HG03095 (cell line): ENCODE data around the gene TMX1.

Source experiments
- ATAC-seq: cut with Tn5 transposase; IDR thresholded peaks from one replicate; pipeline ENCODE4 v1.9.1; 2021; ENCODE audit warnings: moderate library complexity; ENCODE audit not compliant: unreplicated experiment

TMX1 gene

DNA sequence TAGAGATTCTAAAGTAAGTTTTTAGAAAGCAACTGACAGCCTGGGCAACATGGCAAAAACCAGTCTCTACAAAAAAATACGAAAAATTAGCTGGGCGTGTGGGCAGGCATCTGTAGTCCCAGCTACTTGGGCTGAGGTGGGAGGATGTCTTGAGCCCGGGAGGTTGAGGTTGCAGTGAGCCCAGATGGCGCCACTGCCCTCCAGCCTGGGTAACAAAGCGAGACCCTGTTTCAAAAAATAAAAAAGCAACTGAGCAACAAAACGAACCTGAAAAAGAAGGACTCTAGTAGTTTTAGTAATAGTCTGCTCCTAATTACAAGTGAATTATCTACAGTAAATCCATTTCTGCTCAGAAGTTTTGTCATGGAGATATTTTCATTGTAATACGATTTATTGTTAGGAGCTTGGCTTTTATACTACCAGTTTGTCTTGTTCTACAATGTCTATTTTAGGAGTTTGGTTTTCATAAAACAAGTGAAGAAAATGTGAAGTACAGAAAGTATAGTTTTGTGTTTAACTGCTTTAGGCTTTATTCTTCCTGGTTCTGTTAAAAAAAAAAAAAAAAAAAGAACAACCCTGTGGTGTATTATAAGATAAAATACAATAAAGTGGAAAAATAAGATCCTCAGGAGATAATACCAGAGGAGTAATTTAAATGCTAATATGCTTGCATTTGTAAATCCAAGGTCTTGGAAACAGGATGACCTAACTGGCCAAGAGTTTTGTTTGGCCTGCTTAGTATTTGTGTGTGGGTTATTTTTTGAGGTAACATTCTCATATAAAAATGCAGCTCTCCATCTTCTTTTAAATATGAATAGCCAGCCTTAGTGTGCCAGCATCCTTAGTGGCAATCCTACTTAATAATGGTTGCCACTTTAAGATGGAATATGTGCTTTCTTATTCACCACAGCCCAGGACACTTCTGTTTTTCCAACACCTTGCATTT is 2.8 kb downstream of the TMX1 start:
- no peak for ATAC-seq

DNA sequence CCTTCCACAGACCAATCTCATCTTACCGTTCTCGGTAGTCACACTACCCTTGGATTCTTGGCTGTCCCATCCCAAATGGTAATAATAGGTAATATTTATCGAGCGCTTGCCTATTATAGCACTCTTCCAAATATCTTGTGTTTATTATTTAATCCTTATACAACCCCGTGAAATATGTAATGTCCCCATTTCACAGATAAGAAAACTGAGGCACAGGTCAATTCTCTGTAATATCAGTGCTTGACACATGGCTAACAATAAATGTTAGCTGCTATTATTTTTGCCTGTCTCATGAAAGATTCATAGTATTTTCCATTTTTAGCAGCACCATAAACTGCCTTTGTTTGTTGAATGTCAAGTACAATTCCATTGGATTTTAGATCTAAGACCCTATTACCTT is 4.5 kb downstream of the TMX1 start:
- ATAC-seq = no peak

DNA sequence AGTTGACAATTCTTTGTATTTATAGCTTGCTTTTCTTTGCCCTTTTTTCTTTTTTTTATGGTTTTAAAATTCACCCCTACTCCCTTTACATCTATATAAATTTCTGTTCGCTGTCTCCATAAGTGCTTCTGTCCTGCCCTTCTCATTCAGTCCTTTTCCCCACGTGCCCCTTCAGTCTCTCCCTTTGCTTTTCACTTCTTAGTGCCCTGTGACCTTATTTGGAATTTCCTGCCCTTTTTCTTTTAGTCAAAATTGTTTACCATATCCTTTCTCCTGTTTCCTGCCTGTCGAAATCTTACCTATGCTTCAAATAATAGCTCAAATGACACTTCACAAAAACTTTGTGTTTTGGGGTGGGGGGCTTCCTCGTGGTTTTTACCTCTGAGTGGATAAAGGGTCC is 6.0 kb downstream of the TMX1 start:
- no peak for ATAC-seq

DNA sequence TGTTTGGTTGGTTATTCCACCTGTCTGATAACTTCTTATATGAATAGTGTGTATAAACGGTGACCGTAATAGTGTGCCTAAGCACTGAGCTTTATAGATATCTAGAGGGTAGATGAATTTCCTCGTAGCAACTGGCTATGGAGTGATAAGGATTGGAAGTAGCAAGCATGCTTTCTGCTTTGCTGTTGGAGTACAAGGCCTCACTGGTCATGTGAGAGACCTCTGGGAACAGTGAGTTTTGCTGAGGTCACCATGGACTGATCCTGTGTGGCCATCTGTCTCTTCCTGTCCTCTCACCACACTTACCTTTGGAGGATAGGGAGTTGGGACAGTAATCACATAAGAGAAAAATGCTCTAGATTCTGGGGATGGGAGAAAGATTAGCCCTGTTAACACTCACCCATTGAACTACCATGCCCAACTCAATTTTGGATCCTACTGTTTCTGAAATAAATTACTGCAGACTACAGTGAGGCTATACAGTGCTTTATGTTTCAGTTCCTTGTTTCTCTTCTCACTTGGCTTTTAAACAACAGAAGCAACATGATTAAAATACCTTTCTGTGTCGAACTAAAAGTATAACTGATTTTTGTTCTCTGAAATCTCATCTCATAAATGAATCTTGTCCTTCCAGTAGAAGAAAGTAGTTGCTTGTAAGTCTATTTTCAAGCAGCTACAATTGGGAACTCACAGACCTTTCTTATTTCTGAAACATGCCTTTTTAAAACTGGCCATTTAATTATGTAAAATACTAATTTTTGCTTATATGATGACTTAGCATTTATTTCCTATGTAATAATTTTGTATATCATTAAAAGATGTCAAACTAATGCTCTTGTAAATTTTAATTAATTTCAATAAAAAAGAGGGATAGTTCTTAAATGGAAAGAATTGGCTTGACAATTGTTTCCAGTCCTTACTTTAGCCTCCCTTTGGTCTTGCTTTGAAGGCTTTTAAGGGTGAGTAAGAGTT is 8.3 kb downstream of the TMX1 start:
- peak; percentile 77 for ATAC-seq

DNA sequence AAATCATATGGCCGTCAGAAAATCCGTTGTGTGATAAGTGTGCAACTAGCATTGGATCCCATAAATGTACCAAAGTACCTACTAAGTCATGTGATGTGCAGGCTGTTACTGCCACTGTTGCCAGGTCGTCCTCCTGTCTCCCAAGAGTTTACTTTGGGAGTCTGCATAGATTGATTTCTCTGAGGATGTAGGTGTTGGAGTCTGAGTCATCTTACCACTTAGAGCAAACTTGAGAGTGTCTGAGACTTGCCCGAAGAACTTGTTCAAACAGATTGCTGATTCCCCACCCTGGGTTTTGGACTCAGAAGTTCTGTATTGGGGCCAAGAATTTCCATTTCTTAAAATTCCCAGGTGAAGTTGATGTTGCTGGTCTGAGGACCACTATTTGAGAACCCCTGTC is 11.4 kb downstream of the TMX1 start:
- ATAC-seq = no peak

DNA sequence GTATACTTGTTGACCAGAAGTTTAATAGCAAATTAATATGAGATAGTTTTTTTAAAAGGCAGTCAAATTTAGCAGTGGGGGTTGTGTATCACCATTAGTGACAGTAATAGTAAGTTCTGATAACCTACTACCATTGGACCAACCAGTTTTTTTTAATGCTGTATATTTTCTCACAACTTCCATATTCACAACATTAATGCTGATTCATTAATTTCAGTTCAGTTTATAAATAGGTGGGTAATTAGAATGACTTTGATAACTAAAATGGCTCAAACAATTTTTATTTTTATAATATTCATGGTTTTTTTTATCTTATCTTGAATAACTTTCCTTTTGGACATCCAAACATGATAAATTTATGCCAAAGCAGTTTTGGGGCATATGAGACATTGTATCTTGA is 13.8 kb downstream of the TMX1 start:
- ATAC-seq = no peak

DNA sequence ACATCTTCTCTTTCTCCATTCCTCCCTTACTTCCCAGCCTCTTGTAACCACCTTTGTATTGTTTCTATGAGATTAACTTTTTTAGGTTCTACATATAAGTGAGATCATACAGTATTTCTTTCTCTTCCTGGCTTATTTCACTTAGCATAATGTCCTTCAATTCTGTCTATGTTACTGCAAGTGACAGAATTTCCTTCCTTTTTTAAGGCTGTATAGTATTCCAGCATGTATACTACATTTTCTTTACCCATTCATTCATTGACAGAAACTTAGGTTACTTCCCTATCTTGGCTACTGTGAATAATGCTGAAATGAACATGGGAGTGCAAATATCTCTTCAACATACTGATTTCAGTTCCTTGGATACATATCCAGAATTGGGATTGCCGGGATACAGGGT is 18.2 kb downstream of the TMX1 start:
- ATAC-seq = no peak

DNA sequence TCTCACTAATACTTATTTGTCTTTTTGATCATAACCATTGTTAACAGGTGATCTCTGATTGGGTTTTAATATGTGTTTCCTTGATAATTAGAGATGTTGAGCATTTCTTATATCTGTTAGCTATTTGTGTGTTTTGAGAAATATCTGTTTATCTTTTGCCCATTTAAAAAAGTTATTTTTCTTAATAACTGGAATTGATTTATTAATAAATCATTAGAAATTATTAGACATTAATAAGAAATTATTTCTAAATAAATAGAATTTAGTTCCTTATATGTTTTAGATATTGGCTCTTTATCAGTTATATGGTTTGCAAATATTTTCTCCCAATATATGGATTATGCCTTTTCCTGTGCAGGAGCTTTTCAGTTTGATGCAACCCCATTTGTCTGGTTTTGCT is 18.7 kb downstream of the TMX1 start:
- ATAC-seq = no peak

DNA sequence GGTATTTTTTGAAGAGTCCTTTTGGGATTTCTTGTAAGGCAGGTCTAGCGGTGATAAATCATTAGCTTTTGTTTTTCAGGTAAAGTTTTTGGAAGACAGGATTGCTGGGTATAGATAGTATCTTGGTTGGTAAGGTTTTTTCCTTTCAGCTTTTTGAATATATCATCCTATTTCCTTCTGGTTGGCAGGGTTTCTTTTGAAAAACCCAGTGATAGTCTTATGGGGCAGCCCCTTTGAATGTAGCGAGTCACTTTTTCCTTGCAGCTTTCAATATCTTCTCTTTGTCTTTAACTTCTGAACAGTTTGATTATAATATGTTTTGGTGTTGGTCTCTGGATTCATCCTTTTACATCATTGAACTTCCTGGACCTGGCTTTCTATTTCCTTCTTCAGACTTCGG is 20.2 kb downstream of the TMX1 start:
- no peak for ATAC-seq

DNA sequence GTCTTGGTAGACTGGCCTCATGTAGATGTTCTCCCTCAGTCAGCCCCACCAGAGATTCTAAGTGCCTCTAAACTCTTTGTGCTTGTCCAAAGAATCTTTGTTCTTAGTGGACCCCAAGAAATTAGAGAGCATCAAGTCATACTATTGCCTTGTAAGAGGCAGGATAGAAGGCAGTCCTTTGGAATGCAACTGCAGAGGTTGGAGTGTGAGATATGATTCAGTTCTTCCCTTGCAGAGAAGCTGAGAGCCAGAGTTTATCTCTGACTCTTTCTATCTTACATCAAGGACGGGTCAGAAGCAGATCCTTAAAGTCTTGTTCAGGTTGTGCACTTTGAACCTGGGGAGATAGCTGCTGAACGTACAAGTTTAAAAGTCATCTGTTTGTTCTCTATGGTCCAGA is 21.1 kb downstream of the TMX1 start:
- no peak for ATAC-seq

DNA sequence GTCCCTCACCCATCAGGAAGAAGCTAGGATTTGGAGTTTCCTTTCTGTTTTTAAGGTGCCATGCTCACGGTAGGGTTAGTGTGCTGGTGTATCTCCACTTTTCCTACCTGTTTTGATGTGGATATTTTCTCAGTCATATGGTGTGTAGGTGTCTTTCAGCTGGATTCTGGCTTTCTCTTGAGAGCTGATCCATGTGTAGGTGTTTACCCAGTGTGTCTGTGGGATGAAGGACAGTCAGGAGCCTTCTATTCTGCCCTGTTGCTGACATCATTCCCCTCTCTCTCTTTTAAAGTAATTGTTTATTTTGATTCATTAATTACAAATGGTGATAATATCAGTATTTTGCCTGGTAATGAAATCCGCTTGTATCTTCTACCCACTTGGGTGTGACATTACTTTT is 22.8 kb downstream of the TMX1 start:
- no peak for ATAC-seq

DNA sequence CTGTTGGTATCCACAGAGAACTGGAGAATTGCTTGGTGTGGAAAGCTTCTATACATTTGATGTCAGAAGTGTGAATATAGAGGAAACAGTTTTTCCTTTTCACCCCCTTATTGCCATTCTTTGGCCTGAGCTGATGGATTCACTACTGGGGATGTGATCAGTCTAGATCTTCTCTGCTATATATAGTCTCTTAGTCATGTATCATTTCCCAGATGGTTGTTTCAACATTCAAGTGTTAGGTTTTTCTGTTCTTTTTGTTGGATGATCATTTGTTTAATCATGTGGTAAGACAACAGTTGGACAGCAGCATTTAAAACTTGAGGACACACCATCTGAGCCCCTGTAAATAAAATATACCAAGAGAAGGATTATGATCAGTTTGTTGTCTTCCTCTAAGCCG is 29.6 kb downstream of the TMX1 start:
- ATAC-seq = no peak

DNA sequence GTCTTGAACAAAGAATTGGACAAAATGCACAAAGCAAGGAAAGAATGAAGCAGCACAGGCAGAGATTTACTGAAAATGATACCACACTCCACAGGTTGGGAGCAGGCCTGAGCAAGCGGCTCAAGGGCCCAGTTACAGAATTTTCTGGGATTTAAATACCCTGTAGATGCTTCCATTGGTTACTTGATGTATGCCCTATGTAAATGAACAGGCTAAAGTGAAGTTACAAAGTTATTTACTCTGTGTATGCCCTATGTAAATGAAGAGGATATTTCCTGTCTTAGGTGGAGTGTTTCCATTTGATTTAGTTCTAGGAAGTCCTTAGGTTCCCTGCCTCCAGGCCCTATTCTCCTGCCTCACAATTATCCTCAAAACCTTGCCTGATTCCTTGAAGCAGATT is 36.6 kb downstream of the TMX1 start:
- no peak for ATAC-seq

DNA sequence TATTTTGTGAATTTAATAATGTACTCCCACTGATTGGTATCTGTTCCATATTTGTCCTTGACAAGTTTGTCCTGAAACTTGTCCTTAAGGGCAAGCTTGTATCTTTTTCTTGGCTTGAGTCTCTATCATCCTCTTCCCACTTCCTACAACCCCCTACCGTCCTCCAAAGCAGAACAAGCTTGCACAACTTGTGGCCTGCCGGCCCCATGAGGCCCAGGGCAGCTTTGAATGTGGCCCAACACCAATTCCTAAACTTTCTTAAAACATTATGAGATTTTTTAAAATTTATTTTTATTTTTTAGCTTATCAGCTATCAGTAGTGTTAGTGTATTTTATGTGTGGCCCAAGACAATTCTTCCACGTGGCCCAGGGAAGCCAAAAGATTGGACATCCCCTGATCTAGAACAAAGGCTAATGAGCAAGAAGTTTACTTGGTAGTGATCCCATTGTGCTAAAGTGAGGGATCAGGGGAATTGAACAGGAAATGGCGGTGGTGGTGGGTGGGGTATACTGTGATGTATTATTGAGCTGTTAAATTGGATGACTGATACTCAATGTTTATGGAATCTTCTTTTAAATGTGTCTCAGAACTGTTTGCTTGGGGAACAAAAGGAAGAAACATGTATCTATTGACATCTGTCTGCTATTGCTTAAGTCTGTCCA is 37.8 kb downstream of the TMX1 start:
- no peak for ATAC-seq

DNA sequence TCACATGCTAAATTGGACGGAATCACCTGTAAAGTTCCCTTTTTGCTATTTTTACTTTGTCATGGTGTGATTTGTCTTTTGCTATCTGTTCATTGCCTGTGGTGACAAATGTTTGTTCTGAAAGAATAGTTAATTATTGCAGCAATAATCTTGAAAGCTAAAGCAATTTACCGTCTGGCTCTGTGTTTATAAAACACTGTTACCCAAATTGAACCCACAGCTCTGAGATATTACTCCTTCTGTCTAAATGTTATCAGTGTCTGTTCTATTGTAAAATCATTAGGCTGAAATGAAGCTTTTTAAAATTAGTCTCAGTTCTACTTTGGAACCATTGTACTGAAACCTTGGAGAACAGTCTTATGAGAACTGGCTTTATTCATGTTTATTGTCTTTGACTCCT is 42.5 kb downstream of the TMX1 start:
- ATAC-seq = no peak

DNA sequence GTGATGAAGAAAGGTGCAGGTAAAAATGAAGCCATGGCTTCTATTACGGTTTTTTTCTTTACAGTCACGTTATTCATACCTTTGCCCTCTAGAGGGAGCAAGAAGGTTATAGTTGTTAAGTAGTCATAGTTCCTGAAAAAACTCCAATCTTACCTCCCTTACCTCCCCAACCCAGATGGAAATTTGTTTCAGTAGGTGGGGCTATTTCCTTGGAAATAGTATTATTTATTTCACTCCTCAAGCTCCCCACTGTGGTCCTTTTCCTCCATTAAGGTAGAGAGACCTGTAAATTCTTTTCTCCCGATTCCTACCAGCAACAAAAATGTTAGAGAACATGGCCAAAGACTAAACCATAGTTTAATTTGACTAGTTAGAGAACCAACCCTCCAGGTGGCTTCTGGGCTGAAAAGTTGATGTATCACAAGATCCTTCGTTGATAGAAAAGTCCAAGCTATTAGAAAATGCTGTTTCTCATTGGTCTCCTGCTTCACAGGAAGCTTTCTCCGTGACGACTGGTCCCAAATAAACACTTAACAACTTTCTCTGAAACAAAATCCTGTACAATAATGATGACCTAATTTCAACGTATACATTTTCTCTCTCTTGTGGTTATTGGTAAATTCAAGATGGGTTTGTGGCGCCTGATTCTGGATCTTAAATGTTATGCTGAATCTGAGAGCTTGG is 43.5 kb downstream of the TMX1 start:
- ATAC-seq = no peak

DNA sequence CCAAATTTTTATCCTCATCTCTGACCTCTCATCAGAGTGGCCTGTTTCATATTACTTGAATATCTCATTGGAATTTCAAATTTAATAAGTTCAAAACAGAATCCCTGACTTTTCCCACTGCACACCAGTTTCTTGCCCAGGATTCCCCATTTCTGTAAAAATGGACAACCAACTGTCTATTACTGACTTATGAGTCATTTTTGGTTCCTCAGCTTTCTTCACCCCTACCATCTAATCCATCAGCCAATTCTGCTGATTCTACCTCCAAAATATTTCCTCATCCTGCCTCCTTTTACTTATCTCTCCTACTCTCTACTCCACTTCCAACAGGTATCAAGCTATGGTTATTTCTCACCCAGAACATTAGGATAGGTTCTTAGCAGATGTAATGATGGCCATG is 44.2 kb downstream of the TMX1 start:
- ATAC-seq = no peak

DNA sequence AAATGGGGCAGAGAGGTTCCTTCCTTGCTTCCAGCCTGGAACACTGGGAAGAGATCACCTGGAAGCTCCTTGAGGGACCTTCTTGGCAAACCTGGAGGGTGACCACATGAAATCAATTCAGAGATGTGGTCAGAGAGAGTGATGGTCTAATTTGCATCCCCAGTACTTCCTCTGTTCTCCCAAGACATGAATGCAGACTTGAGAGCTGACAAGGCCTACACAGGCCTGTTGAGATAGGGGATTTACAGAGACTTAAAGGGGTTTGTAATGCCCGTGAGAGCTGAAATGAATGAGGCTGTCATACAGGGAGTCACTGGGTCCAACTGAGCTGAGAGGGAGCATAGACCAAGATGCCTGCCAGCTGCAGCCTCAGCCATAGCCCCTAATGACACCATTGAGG is 45.1 kb downstream of the TMX1 start:
- ATAC-seq = peak; percentile 86

DNA sequence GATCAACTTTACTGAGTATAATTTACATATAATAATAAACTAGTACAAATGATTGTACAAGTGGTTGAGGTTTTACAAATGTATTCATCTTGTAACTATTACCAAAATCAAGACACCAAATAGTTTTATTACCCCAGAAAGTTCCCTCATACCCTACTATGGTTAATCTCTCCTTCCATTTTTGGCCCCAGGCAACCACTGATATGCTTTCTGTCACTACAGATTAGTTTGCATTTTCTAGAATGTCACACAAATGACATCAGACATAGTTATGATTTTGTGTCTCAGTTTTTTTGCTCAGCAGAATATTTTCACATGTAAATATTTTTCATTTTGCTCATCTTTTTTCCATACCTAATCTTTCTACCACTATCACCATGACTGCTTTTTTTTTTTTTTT is 49.1 kb downstream of the TMX1 start:
- no peak for ATAC-seq

DNA sequence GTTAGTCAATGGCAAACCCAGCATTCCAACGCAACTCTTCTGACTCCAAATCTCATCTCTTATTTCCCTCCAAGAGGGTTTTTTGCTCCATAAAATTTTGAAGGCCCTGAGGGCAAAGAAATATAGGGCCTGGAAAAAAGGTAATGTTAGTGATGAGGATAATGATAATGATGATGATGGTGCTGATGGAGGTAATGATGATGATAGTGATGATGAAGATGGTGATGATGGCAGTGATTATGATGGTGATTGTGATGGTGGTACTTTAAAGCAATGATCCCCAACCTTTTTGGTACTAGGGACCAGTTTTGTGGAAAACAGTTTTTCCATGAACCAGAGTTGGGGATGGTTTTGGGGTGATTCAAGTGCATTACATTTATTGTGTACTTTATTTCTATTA is 50.1 kb downstream of the TMX1 start:
- no peak for ATAC-seq

DNA sequence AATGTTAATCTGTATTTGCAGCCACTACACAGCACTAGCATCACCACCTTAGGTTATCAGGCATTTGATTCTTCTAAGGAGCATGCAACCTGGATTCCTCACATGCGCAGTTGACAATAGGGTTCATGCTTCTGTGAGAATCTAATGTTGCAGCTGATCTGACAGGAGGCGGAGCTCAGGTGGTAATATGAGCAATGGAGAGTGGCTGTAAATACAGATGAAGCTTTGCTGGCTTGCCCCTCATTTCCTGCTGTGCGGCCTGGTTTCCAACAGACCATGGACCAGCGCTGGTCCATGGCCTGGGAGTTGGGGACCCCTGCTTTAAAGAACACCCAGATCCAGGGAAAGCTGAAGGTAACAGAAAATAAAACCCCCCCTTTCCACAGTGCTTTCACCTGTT is 51.0 kb downstream of the TMX1 start:
- no peak for ATAC-seq
